K562 (cell line): ENCODE data around the gene MUSTN1. TPM values are rescaled to one million over a fixed set of nuclear protein-coding genes. Genes with fewer than 3 reads are reported as not detected.

Source experiments
- ATAC-seq: fragments of 200-7000 bp; cut with Tn5 transposase; 3 replicates; pipeline ENCODE4 v1.9.1; 2020; ENCODE audit warnings: moderate library complexity
- BruUV-seq: library from RNA; stranded (reverse); fragments of 400-500 nt; replicated peaks from 2 replicates; lab custom pipeline; 2021; lab: Mats Ljungman, UMichigan
- CTCF ChIA-PET: fragments of 300-600 bp; formaldehyde crosslinking; extraction: SDS; loops from one replicate; lab custom pipeline; 2021; ENCODE audit warnings: low intra/inter-chr PET ratio; lab: Yijun Ruan, JAX
- POLR2A ChIA-PET: fragments of 300-600, 350-650 bp; sonication (Branson Sonifier 250); formaldehyde crosslinking; extraction: SDS; loops from one replicate; lab custom pipeline; 2021; ENCODE audit warnings: antibody characterized with exemption, inconsistent platforms; lab: Yijun Ruan, JAX
- DNase-seq, 4 experiments: peaks; one replicate each; pipeline versions ENCODE4 v3.0.0 to v3.0.0-alpha.2; 2011 to 2018; ENCODE audit warnings: low spot score in 3 of 4, mixed read lengths in 3 of 4; ENCODE audit errors: extremely low read depth in 1 of 4
- FAIRE-seq: peaks from 2 replicates; lab custom pipeline; 2011; peaks lifted over from hg19 to GRCh38; lab: Jason Lieb, UNC
- H2AFZ ChIP-seq: 2 replicates; pipeline ENCODE4 v1.6.0; 2011; ENCODE audit warnings: low read depth, low read length, control low read depth, inconsistent platforms
- H3K27ac ChIP-seq: fragments of 200-600 bp; 3 replicates; pipeline ENCODE4 v1.8.0; 2011; ENCODE audit warnings: low read depth, mild to moderate bottlenecking, control low read depth, inconsistent platforms, low read length, moderate library complexity, mixed read lengths; ENCODE audit errors: extremely low read depth
- H3K27me3 ChIP-seq, 2 experiments: fragments of 300-600 bp in 1 of 2; 2 replicates in 1 of 2; 3 replicates in 1 of 2; pipeline versions ENCODE4 v1.6.0 to v1.8.0; 2011; ENCODE audit warnings: inconsistent platforms in 2 of 2, low read length in 2 of 2, mild to moderate bottlenecking in 1 of 2, mixed read lengths in 1 of 2, moderate library complexity in 1 of 2; ENCODE audit not compliant: control insufficient read depth in 2 of 2, insufficient read depth in 2 of 2
- H3K36me3 ChIP-seq: fragments of 300-600 bp; 3 replicates; pipeline ENCODE4 v1.8.0; 2011; ENCODE audit warnings: mild to moderate bottlenecking, low read length, inconsistent platforms; ENCODE audit not compliant: control insufficient read depth, insufficient read depth
- H3K4me1 ChIP-seq, 2 experiments: fragments of 200-600 bp in 1 of 2; replicated peaks in 1 of 2; 2 replicates in 1 of 2; 3 replicates in 1 of 2; pipeline versions ENCODE4 v1.5.1 to v1.8.0; 2011; ENCODE audit warnings: inconsistent platforms in 2 of 2, low read length in 2 of 2, mild to moderate bottlenecking in 1 of 2, mixed read lengths in 1 of 2, moderate library complexity in 1 of 2; ENCODE audit not compliant: control insufficient read depth in 2 of 2, insufficient read depth in 2 of 2
- H3K4me2 ChIP-seq: 2 replicates; pipeline ENCODE4 v1.6.1; 2011; ENCODE audit warnings: low read length, control low read depth, inconsistent platforms, mixed read lengths; ENCODE audit not compliant: insufficient read depth
- H3K4me3 ChIP-seq: fragments of 200-600 bp; sonication (generic), shearing (Covaris generic); 2 replicates; pipeline ENCODE4 v1.5.1; 2016; ENCODE audit warnings: control low read depth, inconsistent platforms
- H3K79me2 ChIP-seq: fragments of 200-600 bp; 3 replicates; pipeline ENCODE4 v1.8.0; 2011; ENCODE audit warnings: low read length, inconsistent platforms; ENCODE audit not compliant: control insufficient read depth, insufficient read depth
- H3K9ac ChIP-seq, 2 experiments: 2 replicates each; pipeline versions ENCODE4 v1.6.0 to v1.6.1; 2011; ENCODE audit warnings: low read depth in 2 of 2, low read length in 2 of 2, control low read depth in 1 of 2, inconsistent platforms in 1 of 2, mild to moderate bottlenecking in 1 of 2, mixed read lengths in 1 of 2; ENCODE audit not compliant: insufficient read depth in 1 of 2
- H3K9me1 ChIP-seq: one replicate; pipeline ENCODE4 v1.6.0; 2011; ENCODE audit warnings: inconsistent platforms, mild to moderate bottlenecking, low read length, moderate library complexity; ENCODE audit not compliant: control insufficient read depth, insufficient read depth
- H3K9me3 ChIP-seq: replicated peaks from 2 replicates; pipeline ENCODE4 v1.5.1; 2011; ENCODE audit warnings: low read depth, low read length, inconsistent platforms; ENCODE audit not compliant: control insufficient read depth, insufficient read depth
- H4K20me1 ChIP-seq: replicated peaks from 2 replicates; pipeline ENCODE4 v1.6.1; 2011; ENCODE audit warnings: low read length, inconsistent platforms, mixed read lengths; ENCODE audit not compliant: control insufficient read depth, insufficient read depth
- ARID1B ChIP-seq: fragments of 450-650 bp; IDR thresholded peaks from 2 replicates; pipeline ENCODE4 v1.6.1; 2016; ENCODE audit warnings: antibody characterized with exemption, mild to moderate bottlenecking, inconsistent platforms
- ATF3 ChIP-seq, 2 experiments: fragments of 450-650 bp in 1 of 2; sonication (generic) in 1 of 2; formaldehyde crosslinking in 1 of 2; IDR thresholded peaks in 1 of 2; conservative IDR thresholded peaks in 1 of 2; 2 replicates each; pipeline versions ENCODE4 v1.6.1 to v1.8.1; 2016 to 2023; ENCODE audit warnings: mild to moderate bottlenecking in 2 of 2, moderate library complexity in 2 of 2, inconsistent platforms in 1 of 2, missing genetic modification reagents in 1 of 2
- CREBBP ChIP-seq: IDR thresholded peaks from one replicate; pipeline ENCODE4 v1.6.1; 2012; ENCODE audit warnings: low read depth, mild to moderate bottlenecking, control low read depth, inconsistent platforms, low read length
- EP300 ChIP-seq: IDR thresholded peaks from 2 replicates; pipeline ENCODE4 v1.6.1; 2012; ENCODE audit warnings: low read length, improper control_type of control experiment
- EP400 ChIP-seq: fragments of 450-650 bp; IDR thresholded peaks from 2 replicates; pipeline ENCODE4 v1.6.1; 2017; ENCODE audit warnings: antibody characterized with exemption, mild to moderate bottlenecking, moderate library complexity
- FOSL1 ChIP-seq: fragments of 200-800 bp; sonication (Bioruptor generic); conservative IDR thresholded peaks from 2 replicates; pipeline ENCODE4 v1.6.1; 2016; ENCODE audit warnings: missing genetic modification characterization, missing compliant biosample characterization
- FOXO4 ChIP-seq: fragments of 450-650 bp; formaldehyde crosslinking; IDR thresholded peaks from 2 replicates; pipeline ENCODE4 v1.4.0; 2020; ENCODE audit warnings: mild to moderate bottlenecking, moderate library complexity
- HDAC3 ChIP-seq: fragments of 450-650 bp; IDR thresholded peaks from 2 replicates; pipeline ENCODE4 v1.6.1; 2018; ENCODE audit warnings: borderline replicate concordance, mild to moderate bottlenecking, moderate library complexity; ENCODE audit not compliant: partially characterized antibody
- JUND ChIP-seq, 2 experiments: IDR thresholded peaks; 2 replicates in 1 of 2; 3 replicates in 1 of 2; pipeline ENCODE4 v1.6.1; 2011; ENCODE audit warnings: borderline replicate concordance in 2 of 2, low read depth in 2 of 2, low read length in 2 of 2, improper control_type of control experiment in 1 of 2, missing biosample characterization in 1 of 2, missing genetic modification characterization in 1 of 2, missing genetic modification reagents in 1 of 2
- NELFE ChIP-seq: IDR thresholded peaks from 2 replicates; pipeline ENCODE4 v1.6.1; 2011; ENCODE audit warnings: mild to moderate bottlenecking; ENCODE audit not compliant: insufficient read depth, insufficient read length
- NR2C2 ChIP-seq, 2 experiments: fragments of 200-800 bp in 1 of 2; sonication (Bioruptor generic) in 1 of 2; sonication (generic) in 1 of 2; formaldehyde crosslinking in 1 of 2; IDR thresholded peaks; 2 replicates each; pipeline versions ENCODE4 v1.6.1 to v1.8.0; 2016 to 2022; ENCODE audit warnings: mild to moderate bottlenecking in 1 of 2, missing compliant biosample characterization in 1 of 2, missing genetic modification characterization in 1 of 2, missing genetic modification reagents in 1 of 2
- POLR2H ChIP-seq: IDR thresholded peaks from 2 replicates; pipeline ENCODE4 v1.6.1; 2016; ENCODE audit warnings: missing genetic modification characterization, low read depth, mild to moderate bottlenecking, control low read depth, missing compliant biosample characterization, moderate library complexity
- TCF7L2 ChIP-seq: fragments of 150-350 bp; IDR thresholded peaks from 2 replicates; pipeline ENCODE4 v1.6.1; 2016; ENCODE audit warnings: low read depth, mild to moderate bottlenecking, low read length, moderate library complexity
- XRCC3 ChIP-seq: fragments of 450-650 bp; IDR thresholded peaks from 2 replicates; pipeline ENCODE4 v1.6.1; 2017; ENCODE audit warnings: mild to moderate bottlenecking, moderate library complexity
- ZNF24 ChIP-seq: fragments of 450-650 bp; IDR thresholded peaks from 2 replicates; pipeline ENCODE4 v1.6.1; 2016
- ZNF274 ChIP-seq: IDR thresholded peaks from 2 replicates; pipeline ENCODE4 v1.6.1; 2011; ENCODE audit warnings: low read depth, mild to moderate bottlenecking, low read length, moderate library complexity, borderline replicate concordance
- WGBS: fragments of 100-300 bp; shearing (Covaris generic); methylation state at CpG from one replicate; pipeline ENCODE4 v1.1.6; 2016; ENCODE audit warnings: low coverage, mixed read lengths; ENCODE audit not compliant: insufficient coverage; ENCODE audit errors: missing lambda C conversion rate; 5-methylcytosine and 5-hydroxymethylcytosine counted together
- in situ Hi-C: fragments of 300-500 bp; cut with MboI; formaldehyde crosslinking; loops from 4 replicates; pipeline ENCODE4 v1.15.0; 2018; ENCODE audit warnings: inconsistent platforms, mixed read lengths
- intact Hi-C: fragments of 100-400 bp; cut with micrococcal nuclease; formaldehyde crosslinking; loops from 2 replicates; pipeline ENCODE4 v1.14.2; 2022
- polyA plus RNA-seq, 8 experiments: library from polyadenylated mRNA; depleted of rRNA in 4 of 8; stranded (reverse) in 5 of 8; unstranded in 3 of 8; fragments of >200 nt; fragmentation: Nextera tagmentation in 2 of 8; fragmentation: Illumina TruSeq in 1 of 8; extraction: Ambion mirVana in 2 of 8; extraction: Trizol in 1 of 8; gene quantifications; 2 replicates each; pipeline versions ENCODE4 v1.2.1 to v1.2.3, GENCODE V29; 2011 to 2014; ENCODE audit warnings: inconsistent platforms in 1 of 8, missing spikeins in 1 of 8
- total RNA-seq, 7 experiments: library from RNA; depleted of rRNA in 6 of 7; stranded (reverse); fragments of >200 nt in 6 of 7; fragmentation: Illumina TruSeq in 2 of 7; extraction: Trizol in 2 of 7; gene quantifications; 2 replicates each; pipeline versions ENCODE4 v1.2.1 to v1.2.3, GENCODE V29; 2011 to 2021; ENCODE audit warnings: low replicate concordance in 1 of 7
- TF ChIP-seq, protein P1 (sequence below): sonication (generic); formaldehyde crosslinking; IDR thresholded peaks from 2 replicates; pipeline ENCODE4 v1.8.1; 2022; ENCODE audit warnings: missing genetic modification reagents

Gene MUSTN1
- total and polyA plus RNA-seq, 9 of the 15 experiments (the other 6 are each of a cell fraction or from before 2014, with no cell fraction given), result 0.15 to 0.78 (median 0.44) TPM; not detected in 4

DNA sequence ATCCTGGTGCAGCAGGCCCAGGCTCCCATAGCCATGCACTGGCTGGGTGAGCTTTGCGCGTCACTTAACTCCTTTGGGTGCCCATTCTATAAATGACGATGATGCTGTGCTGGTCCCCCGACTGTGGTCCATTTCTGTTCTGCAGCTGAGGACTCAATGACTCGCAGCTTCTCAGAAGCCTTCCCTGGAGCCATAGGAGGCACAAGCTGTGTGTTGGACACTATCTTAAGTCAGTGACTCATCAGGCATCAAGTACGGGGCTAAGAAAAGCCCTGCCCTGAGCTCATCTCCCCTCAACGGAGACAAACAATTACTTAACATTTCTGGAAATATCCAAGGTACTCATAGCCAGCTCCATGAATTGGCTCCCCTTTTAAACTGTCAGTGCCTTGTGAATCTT is 13.8 kb upstream of the MUSTN1 start:
- no peaks in the 10 kb centered on the region for H3K4me1 ChIP-seq
- H4K20me1 ChIP-seq, result 0 out of 2 replicates have a peak, but pooled peaks cover 7% of the 10 kb centered on the region
- in situ Hi-C loops (loop anchor here (10.0 kb wide), 1 partner anchor 226 kb away; no protein-coding TSS in a partner anchor), intact Hi-C loops (no loop called here)
- H3K4me2 ChIP-seq, result no peak overlapping the region; the same call in 1 of the 2 replicates
- FAIRE-seq (peak; percentile 29), DNase-seq (peak in 2 of 4 experiments; percentile 15 to 37), ATAC-seq (peak; percentile 63)
- H3K9me3 ChIP-seq, result no peaks in the 10 kb centered on the region
- no peak overlapping the region for H3K9ac ChIP-seq
- no peak overlapping the region for H3K4me3 ChIP-seq
- CTCF ChIA-PET, result no interaction called here
- POLR2A ChIA-PET, result interaction anchor here (0.7 to 1.1 kb wide), 2 partner anchors 12 to 211 kb away, joined by 3 read pairs; no protein-coding TSS in a partner anchor
- BruUV-seq, result no TSS peak
- no peaks in the 10 kb centered on the region for H3K9me1 ChIP-seq
- no peak overlapping the region for H2AFZ ChIP-seq
- H3K79me2 ChIP-seq, result no peaks in the 10 kb centered on the region
- H3K36me3 ChIP-seq, result peaks cover 6% of the 10 kb centered on the region; the same call in 1 of the 3 replicates
- 46% methylated on average over 6 of the region's 7 CpGs for WGBS
- no peaks in the 10 kb centered on the region for H3K27me3 ChIP-seq
- no peak overlapping the region; the same call in 2 of the 3 replicates for H3K27ac ChIP-seq
- TF ChIP-seq HDAC3, result no peak
- TF ChIP-seq, protein P1, sequence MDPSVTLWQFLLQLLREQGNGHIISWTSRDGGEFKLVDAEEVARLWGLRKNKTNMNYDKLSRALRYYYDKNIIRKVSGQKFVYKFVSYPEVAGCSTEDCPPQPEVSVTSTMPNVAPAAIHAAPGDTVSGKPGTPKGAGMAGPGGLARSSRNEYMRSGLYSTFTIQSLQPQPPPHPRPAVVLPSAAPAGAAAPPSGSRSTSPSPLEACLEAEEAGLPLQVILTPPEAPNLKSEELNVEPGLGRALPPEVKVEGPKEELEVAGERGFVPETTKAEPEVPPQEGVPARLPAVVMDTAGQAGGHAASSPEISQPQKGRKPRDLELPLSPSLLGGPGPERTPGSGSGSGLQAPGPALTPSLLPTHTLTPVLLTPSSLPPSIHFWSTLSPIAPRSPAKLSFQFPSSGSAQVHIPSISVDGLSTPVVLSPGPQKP, result no peak
- no peak for TF ChIP-seq ZNF274
- TF ChIP-seq NELFE, result no peak
- peak; percentile 69 for TF ChIP-seq ATF3 (IDR thresholded peaks at IDR 0.05)
- no peak for TF ChIP-seq ATF3 (CRISPR knock-in tag; conservative IDR thresholded peaks at IDR 0.05)
- TF ChIP-seq FOSL1 (tag), result peak; percentile 57
- no peak for TF ChIP-seq ARID1B
- no peak for TF ChIP-seq POLR2H (tag)
- TF ChIP-seq JUND (IDR thresholded peaks at IDR 0.05; ENCODE audit: borderline replicate concordance, low read depth, low read length), result peak; percentile 62; the same call in 1 of the 2 replicates
- TF ChIP-seq JUND (tag; IDR thresholded peaks at IDR 0.05; ENCODE audit: borderline replicate concordance, low read depth, low read length), result 0 out of 3 replicates have a peak, but pooled peaks have one; percentile 15
- TF ChIP-seq EP300, result no peak
- no peak for TF ChIP-seq XRCC3
- no peak for TF ChIP-seq TCF7L2
- no peak for TF ChIP-seq FOXO4 (CRISPR knock-in tag)
- TF ChIP-seq CREBBP, result no peak
- no peak for TF ChIP-seq ZNF24
- no peak for TF ChIP-seq EP400
- TF ChIP-seq NR2C2 (CRISPR knock-in tag; IDR thresholded peaks at IDR 0.05), result no peak
- no peak for TF ChIP-seq NR2C2 (tag; IDR thresholded peaks at IDR 0.05)
